Measurements from ENCODE around the gene CER1. TPM values are rescaled to one million over a fixed set of nuclear protein-coding genes. Genes with fewer than 3 reads are reported as not detected.

CER1 gene
- polyA plus RNA-seq, 1 donor from 2014 or later: not detected

- no peaks in the 10 kb centered on the region for H3K27me3 ChIP-seq (ENCODE audit: insufficient read depth, low read depth, low read length)
- no peak overlapping the region for H3K27ac ChIP-seq (ENCODE audit: low read length)
- no peaks in the 10 kb centered on the region for H4K20me1 ChIP-seq (ENCODE audit: insufficient read depth)
- H3K4me3 ChIP-seq (ENCODE audit: low read length): no peak overlapping the region
- H3K9me3 ChIP-seq (ENCODE audit: low read length): no peaks in the 10 kb centered on the region
- H3K4me2 ChIP-seq (ENCODE audit: low read length): no peak overlapping the region
- H3K9ac ChIP-seq (ENCODE audit: low read length): no peak overlapping the region
- no peaks in the 10 kb centered on the region for H3K79me2 ChIP-seq (replicated peaks; ENCODE audit: insufficient read depth, low read length)
- no peaks in the 10 kb centered on the region for H3F3A ChIP-seq (ENCODE audit: insufficient read depth, low read length, poor library complexity, severe bottlenecking)
- TF ChIP-seq MXI1 (conservative IDR thresholded peaks at IDR 0.05; ENCODE audit: poor library complexity, severe bottlenecking): no peak
- no peak for TF ChIP-seq RAD21 (conservative IDR thresholded peaks at IDR 0.05)
- TF ChIP-seq EP300 (conservative IDR thresholded peaks at IDR 0.05; ENCODE audit: poor library complexity, severe bottlenecking): no peak
- TF ChIP-seq TAF1 (IDR thresholded peaks at IDR 0.05; ENCODE audit: low read depth): no peak
- no peak for TF ChIP-seq EZH2 (IDR thresholded peaks at IDR 0.05; ENCODE audit: borderline replicate concordance, insufficient read depth, low read length, poor library complexity, severe bottlenecking)
- no peaks in the 10 kb centered on the region for H3K36me3 ChIP-seq (ENCODE audit: insufficient read depth, low read length)
- H2AFZ ChIP-seq (ENCODE audit: low read depth, low read length): no peak overlapping the region
- no peaks in the 10 kb centered on the region for H3K9me2 ChIP-seq (ENCODE audit: insufficient read depth, low read length)
These were observed 24.6 kb upstream of the CER1 start for GRCh38 chr9:14747111-14747510.

GRCh38 chr9:14746626-14747025 lies 24.1 kb upstream of the CER1 start:
- H3K9me2 ChIP-seq (ENCODE audit: insufficient read depth, low read length): no peaks in the 10 kb centered on the region
- H4K20me1 ChIP-seq (ENCODE audit: insufficient read depth): no peaks in the 10 kb centered on the region
- H3K79me2 ChIP-seq (replicated peaks; ENCODE audit: insufficient read depth, low read length): no peaks in the 10 kb centered on the region
- no peak overlapping the region for H3K4me2 ChIP-seq (ENCODE audit: low read length)
- H3K36me3 ChIP-seq (ENCODE audit: insufficient read depth, low read length): no peaks in the 10 kb centered on the region
- no peak overlapping the region for H3K27ac ChIP-seq (ENCODE audit: low read length)
- H3F3A ChIP-seq (ENCODE audit: insufficient read depth, low read length, poor library complexity, severe bottlenecking): no peaks in the 10 kb centered on the region
- TF ChIP-seq MXI1 (conservative IDR thresholded peaks at IDR 0.05; ENCODE audit: poor library complexity, severe bottlenecking): no peak
- no peak for TF ChIP-seq REST (IDR thresholded peaks at IDR 0.05; ENCODE audit: borderline replicate concordance)
- TF ChIP-seq RAD21 (conservative IDR thresholded peaks at IDR 0.05): no peak
- H3K9ac ChIP-seq (ENCODE audit: low read length): no peak overlapping the region
- no peaks in the 10 kb centered on the region for H3K9me3 ChIP-seq (ENCODE audit: low read length)
- H3K4me3 ChIP-seq (ENCODE audit: low read length): no peak overlapping the region
- no peak overlapping the region for H2AFZ ChIP-seq (ENCODE audit: low read depth, low read length)
- H3K27me3 ChIP-seq (ENCODE audit: insufficient read depth, low read depth, low read length): no peaks in the 10 kb centered on the region

- Histone ChIP-seq H3K36me3 (ENCODE audit: insufficient read depth, low read length) (no peaks in the 10 kb centered on the region), H3F3A (ENCODE audit: insufficient read depth, low read length, poor library complexity, severe bottlenecking) (no peaks in the 10 kb centered on the region), H3K79me2 (replicated peaks; ENCODE audit: insufficient read depth, low read length) (no peaks in the 10 kb centered on the region), H3K4me3 (ENCODE audit: low read length) (no peak overlapping the region), H4K20me1 (ENCODE audit: insufficient read depth) (no peaks in the 10 kb centered on the region), H3K9ac (ENCODE audit: low read length) (no peak overlapping the region), H3K4me2 (ENCODE audit: low read length) (no peak overlapping the region), H2AFZ (ENCODE audit: low read depth, low read length) (no peak overlapping the region), H3K9me3 (ENCODE audit: low read length) (no peaks in the 10 kb centered on the region), H3K27me3 (ENCODE audit: insufficient read depth, low read depth, low read length) (no peaks in the 10 kb centered on the region), H3K27ac (ENCODE audit: low read length) (no peak overlapping the region), H3K9me2 (ENCODE audit: insufficient read depth, low read length) (no peaks in the 10 kb centered on the region)
- TF ChIP-seq TAF1 (IDR thresholded peaks at IDR 0.05; ENCODE audit: low read depth): no peak
- TF ChIP-seq REST (IDR thresholded peaks at IDR 0.05; ENCODE audit: borderline replicate concordance): no peak
- TF ChIP-seq SMC3 (conservative IDR thresholded peaks at IDR 0.05; ENCODE audit: poor library complexity): no peak
- no peak for TF ChIP-seq RAD21 (conservative IDR thresholded peaks at IDR 0.05)
- TF ChIP-seq EP300 (conservative IDR thresholded peaks at IDR 0.05; ENCODE audit: poor library complexity, severe bottlenecking): no peak
- TF ChIP-seq MXI1 (conservative IDR thresholded peaks at IDR 0.05; ENCODE audit: poor library complexity, severe bottlenecking): no peak
- no peak for TF ChIP-seq CTCF (IDR thresholded peaks at IDR 0.05; ENCODE audit: poor library complexity, severe bottlenecking)
- TF ChIP-seq EZH2 (IDR thresholded peaks at IDR 0.05; ENCODE audit: borderline replicate concordance, insufficient read depth, low read length, poor library complexity, severe bottlenecking): no peak
- no peak for TF ChIP-seq POLR2AphosphoS5 (IDR thresholded peaks at IDR 0.05)
These were observed 22.2 kb upstream of the CER1 start for GRCh38 chr9:14744768-14745167.
